HepG2 (cell line): ENCODE results near the gene LCAT. TPM values are rescaled to one million over a fixed set of nuclear protein-coding genes. Genes with fewer than 3 reads are reported as not detected.

Experiments
- DNMT3B ChIP-seq: conservative IDR thresholded peaks from 2 replicates; pipeline ENCODE4 v1.6.1; 2016; ENCODE audit warnings: missing biosample characterization, control low read depth
- EED ChIP-seq: sonication (generic); formaldehyde crosslinking; IDR thresholded peaks from 2 replicates; pipeline ENCODE4 v1.5.0; 2020; ENCODE audit warnings: mild to moderate bottlenecking, missing genetic modification reagents
- ELF1 ChIP-seq: sonication (generic); formaldehyde crosslinking; IDR thresholded peaks from 2 replicates; pipeline ENCODE4 v1.4.0; 2020; ENCODE audit warnings: missing genetic modification reagents
- KDM1A ChIP-seq: IDR thresholded peaks from 2 replicates; pipeline ENCODE4 v1.6.1; 2016; ENCODE audit warnings: missing compliant biosample characterization
- NCOR1 ChIP-seq: fragments of 200-600 bp; sonication (generic); IDR thresholded peaks from 2 replicates; pipeline ENCODE4 v1.7.0; 2017; ENCODE audit warnings: antibody characterized with exemption, low read length, borderline replicate concordance
- RBM39 ChIP-seq: fragments of 200-400 bp; formaldehyde crosslinking; IDR thresholded peaks from one replicate; pipeline ENCODE4 v1.6.1; 2018; ENCODE audit warnings: antibody characterized with exemption, mild to moderate bottlenecking, low read depth, low read length; ENCODE audit not compliant: poor library complexity, severe bottlenecking
- SRY ChIP-seq: sonication (generic); formaldehyde crosslinking; IDR thresholded peaks from 2 replicates; pipeline ENCODE4 v1.8.0; 2022; ENCODE audit warnings: mild to moderate bottlenecking, missing genetic modification reagents
- ZBTB34 ChIP-seq: sonication (generic); formaldehyde crosslinking; IDR thresholded peaks from 2 replicates; pipeline ENCODE4 v1.8.0; 2022; ENCODE audit warnings: mild to moderate bottlenecking, missing genetic modification reagents
- ZNF260 ChIP-seq: sonication (generic); formaldehyde crosslinking; IDR thresholded peaks from 2 replicates; pipeline ENCODE4 v1.4.0; 2020; ENCODE audit warnings: missing genetic modification reagents, low read depth, mild to moderate bottlenecking, borderline replicate concordance
- ZNF609 ChIP-seq: sonication (generic); formaldehyde crosslinking; IDR thresholded peaks from 2 replicates; pipeline ENCODE4 v1.4.0; 2020; ENCODE audit warnings: mild to moderate bottlenecking, missing genetic modification reagents, borderline replicate concordance
- ZZZ3 ChIP-seq: sonication (generic); formaldehyde crosslinking; IDR thresholded peaks from 2 replicates; pipeline ENCODE4 v1.4.0; 2020; ENCODE audit warnings: missing genetic modification reagents, mild to moderate bottlenecking, borderline replicate concordance
- polyA plus RNA-seq, 8 experiments: library from polyadenylated mRNA; depleted of rRNA in 3 of 8; stranded (reverse) in 7 of 8; unstranded in 1 of 8; fragments of >200 nt; fragmentation: Illumina TruSeq in 4 of 8; extraction: Trizol in 4 of 8; gene quantifications; 2 replicates each; pipeline versions ENCODE4 v1.2.1 to v1.2.3, GENCODE V29; 2011 to 2016; ENCODE audit warnings: low read depth in 4 of 8, missing spikeins in 1 of 8, mixed read lengths in 1 of 8; ENCODE audit not compliant: insufficient read depth in 1 of 8
- total RNA-seq, 5 experiments: library from RNA; depleted of rRNA; stranded (reverse); fragments of >200 nt; fragmentation: Illumina TruSeq; extraction: Trizol; gene quantifications; 2 replicates each; pipeline ENCODE4 v1.2.3, GENCODE V29; 2016; ENCODE audit warnings: low read depth in 1 of 5
- TF ChIP-seq, protein P1 (sequence below): sonication (generic); formaldehyde crosslinking; IDR thresholded peaks from 2 replicates; pipeline ENCODE4 v1.5.0; 2020; ENCODE audit warnings: mild to moderate bottlenecking, missing genetic modification reagents, borderline replicate concordance
- TF ChIP-seq, protein P2 (sequence below): sonication (generic); formaldehyde crosslinking; IDR thresholded peaks from 2 replicates; pipeline ENCODE4 v1.4.0; 2020; ENCODE audit warnings: mild to moderate bottlenecking, missing genetic modification reagents, borderline replicate concordance

The LCAT gene
- total and polyA plus RNA-seq, 2 of the 13 experiments (the other 11 are each of a cell fraction or from before 2014, with no cell fraction given), result 36.1 to 38.9 TPM

- TF ChIP-seq ZNF609 (CRISPR knock-in tag) (peak; percentile 87; the same call in 1 of the 2 replicates), ZBTB34 (CRISPR knock-in tag) (peak; percentile 59), DNMT3B (no peak), ZZZ3 (no peak; the same call in 1 of the 2 replicates), ELF1 (CRISPR knock-in tag) (no peak), SRY (no peak), KDM1A (0 out of 2 replicates have a peak, but pooled peaks have one; percentile 23), ZNF260 (CRISPR knock-in tag) (no peak), NCOR1 (peak; percentile 95), RBM39 (no peak), EED (CRISPR knock-in tag) (no peak)
- TF ChIP-seq, protein P1, sequence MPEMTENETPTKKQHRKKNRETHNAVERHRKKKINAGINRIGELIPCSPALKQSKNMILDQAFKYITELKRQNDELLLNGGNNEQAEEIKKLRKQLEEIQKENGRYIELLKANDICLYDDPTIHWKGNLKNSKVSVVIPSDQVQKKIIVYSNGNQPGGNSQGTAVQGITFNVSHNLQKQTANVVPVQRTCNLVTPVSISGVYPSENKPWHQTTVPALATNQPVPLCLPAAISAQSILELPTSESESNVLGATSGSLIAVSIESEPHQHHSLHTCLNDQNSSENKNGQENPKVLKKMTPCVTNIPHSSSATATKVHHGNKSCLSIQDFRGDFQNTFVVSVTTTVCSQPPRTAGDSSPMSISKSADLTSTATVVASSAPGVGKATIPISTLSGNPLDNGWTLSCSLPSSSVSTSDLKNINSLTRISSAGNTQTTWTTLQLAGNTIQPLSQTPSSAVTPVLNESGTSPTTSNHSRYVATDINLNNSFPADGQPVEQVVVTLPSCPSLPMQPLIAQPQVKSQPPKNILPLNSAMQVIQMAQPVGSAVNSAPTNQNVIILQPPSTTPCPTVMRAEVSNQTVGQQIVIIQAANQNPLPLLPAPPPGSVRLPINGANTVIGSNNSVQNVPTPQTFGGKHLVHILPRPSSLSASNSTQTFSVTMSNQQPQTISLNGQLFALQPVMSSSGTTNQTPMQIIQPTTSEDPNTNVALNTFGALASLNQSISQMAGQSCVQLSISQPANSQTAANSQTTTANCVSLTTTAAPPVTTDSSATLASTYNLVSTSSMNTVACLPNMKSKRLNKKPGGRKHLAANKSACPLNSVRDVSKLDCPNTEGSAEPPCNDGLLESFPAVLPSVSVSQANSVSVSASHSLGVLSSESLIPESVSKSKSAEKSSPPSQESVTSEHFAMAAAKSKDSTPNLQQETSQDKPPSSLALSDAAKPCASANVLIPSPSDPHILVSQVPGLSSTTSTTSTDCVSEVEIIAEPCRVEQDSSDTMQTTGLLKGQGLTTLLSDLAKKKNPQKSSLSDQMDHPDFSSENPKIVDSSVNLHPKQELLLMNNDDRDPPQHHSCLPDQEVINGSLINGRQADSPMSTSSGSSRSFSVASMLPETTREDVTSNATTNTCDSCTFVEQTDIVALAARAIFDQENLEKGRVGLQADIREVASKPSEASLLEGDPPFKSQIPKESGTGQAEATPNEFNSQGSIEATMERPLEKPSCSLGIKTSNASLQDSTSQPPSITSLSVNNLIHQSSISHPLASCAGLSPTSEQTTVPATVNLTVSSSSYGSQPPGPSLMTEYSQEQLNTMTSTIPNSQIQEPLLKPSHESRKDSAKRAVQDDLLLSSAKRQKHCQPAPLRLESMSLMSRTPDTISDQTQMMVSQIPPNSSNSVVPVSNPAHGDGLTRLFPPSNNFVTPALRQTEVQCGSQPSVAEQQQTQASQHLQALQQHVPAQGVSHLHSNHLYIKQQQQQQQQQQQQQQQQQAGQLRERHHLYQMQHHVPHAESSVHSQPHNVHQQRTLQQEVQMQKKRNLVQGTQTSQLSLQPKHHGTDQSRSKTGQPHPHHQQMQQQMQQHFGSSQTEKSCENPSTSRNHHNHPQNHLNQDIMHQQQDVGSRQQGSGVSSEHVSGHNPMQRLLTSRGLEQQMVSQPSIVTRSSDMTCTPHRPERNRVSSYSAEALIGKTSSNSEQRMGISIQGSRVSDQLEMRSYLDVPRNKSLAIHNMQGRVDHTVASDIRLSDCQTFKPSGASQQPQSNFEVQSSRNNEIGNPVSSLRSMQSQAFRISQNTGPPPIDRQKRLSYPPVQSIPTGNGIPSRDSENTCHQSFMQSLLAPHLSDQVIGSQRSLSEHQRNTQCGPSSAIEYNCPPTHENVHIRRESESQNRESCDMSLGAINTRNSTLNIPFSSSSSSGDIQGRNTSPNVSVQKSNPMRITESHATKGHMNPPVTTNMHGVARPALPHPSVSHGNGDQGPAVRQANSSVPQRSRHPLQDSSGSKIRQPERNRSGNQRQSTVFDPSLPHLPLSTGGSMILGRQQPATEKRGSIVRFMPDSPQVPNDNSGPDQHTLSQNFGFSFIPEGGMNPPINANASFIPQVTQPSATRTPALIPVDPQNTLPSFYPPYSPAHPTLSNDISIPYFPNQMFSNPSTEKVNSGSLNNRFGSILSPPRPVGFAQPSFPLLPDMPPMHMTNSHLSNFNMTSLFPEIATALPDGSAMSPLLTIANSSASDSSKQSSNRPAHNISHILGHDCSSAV (CRISPR knock-in tag), result 0 out of 2 replicates have a peak, but pooled peaks have one; percentile 31
- TF ChIP-seq, protein P2, sequence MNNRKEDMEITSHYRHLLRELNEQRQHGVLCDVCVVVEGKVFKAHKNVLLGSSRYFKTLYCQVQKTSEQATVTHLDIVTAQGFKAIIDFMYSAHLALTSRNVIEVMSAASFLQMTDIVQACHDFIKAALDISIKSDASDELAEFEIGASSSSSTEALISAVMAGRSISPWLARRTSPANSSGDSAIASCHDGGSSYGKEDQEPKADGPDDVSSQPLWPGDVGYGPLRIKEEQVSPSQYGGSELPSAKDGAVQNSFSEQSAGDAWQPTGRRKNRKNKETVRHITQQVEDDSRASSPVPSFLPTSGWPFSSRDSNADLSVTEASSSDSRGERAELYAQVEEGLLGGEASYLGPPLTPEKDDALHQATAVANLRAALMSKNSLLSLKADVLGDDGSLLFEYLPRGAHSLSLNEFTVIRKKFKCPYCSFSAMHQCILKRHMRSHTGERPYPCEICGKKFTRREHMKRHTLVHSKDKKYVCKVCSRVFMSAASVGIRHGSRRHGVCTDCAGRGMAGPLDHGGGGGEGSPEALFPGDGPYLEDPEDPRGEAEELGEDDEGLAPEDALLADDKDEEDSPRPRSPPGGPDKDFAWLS (CRISPR knock-in tag), result peak; percentile 63; the same call in 1 of the 2 replicates
Observed at GRCh38 chr16:67943256-67943618, 683 bp downstream of the LCAT start (continued).
